Smooth muscle cell (in vitro differentiated cells): ENCODE data around the gene CIART. TPM values are rescaled to one million over a fixed set of nuclear protein-coding genes. Genes with fewer than 3 reads are reported as not detected.
A peak's percentile ranks its signal among the peaks of the same experiment; 100 is the strongest.

Experiments used
- DNase-seq: peaks from one replicate; lab custom pipeline; 2025; ENCODE audit not compliant: unreplicated experiment; lab: John Stamatoyannopoulos, UW
- H2AFZ ChIP-seq: fragments of 200-600 bp; sonication (generic); 2 replicates; pipeline ENCODE4 v1.6.0; 2016; ENCODE audit warnings: antibody characterized with exemption, low read depth, mild to moderate bottlenecking
- H3F3A ChIP-seq: fragments of 200-600 bp; sonication (generic); 2 replicates; pipeline ENCODE4 v1.6.0; 2017; ENCODE audit warnings: antibody characterized with exemption, low read depth
- H3K27ac ChIP-seq: fragments of 200-600 bp; sonication (generic); 2 replicates; pipeline ENCODE4 v1.5.1; 2016; ENCODE audit warnings: low read depth, mild to moderate bottlenecking
- H3K27me3 ChIP-seq: fragments of 200-600 bp; sonication (generic); 2 replicates; pipeline ENCODE4 v1.6.1; 2016; ENCODE audit warnings: low read depth, mild to moderate bottlenecking
- H3K36me3 ChIP-seq: fragments of 200-600 bp; sonication (generic); 2 replicates; pipeline ENCODE4 v1.5.1; 2016; ENCODE audit warnings: low read depth
- H3K4me1 ChIP-seq: fragments of 200-600 bp; sonication (generic); 2 replicates; pipeline ENCODE4 v1.5.1; 2016; ENCODE audit warnings: low read depth
- H3K4me2 ChIP-seq: fragments of 200-600 bp; sonication (generic); 2 replicates; pipeline ENCODE4 v1.6.0; 2016; ENCODE audit warnings: mild to moderate bottlenecking
- H3K4me3 ChIP-seq: fragments of 200-600 bp; sonication (generic); 2 replicates; pipeline ENCODE4 v1.5.1; 2016; ENCODE audit warnings: mild to moderate bottlenecking
- H3K79me2 ChIP-seq: fragments of 200-600 bp; sonication (generic); 2 replicates; pipeline ENCODE4 v1.6.0; 2016; ENCODE audit warnings: low read depth, mild to moderate bottlenecking
- H3K9ac ChIP-seq: fragments of 200-600 bp; sonication (generic); 2 replicates; pipeline ENCODE4 v1.6.0; 2016; ENCODE audit warnings: low read depth
- H3K9me3 ChIP-seq: fragments of 200-600 bp; sonication (generic); replicated peaks from 2 replicates; pipeline ENCODE4 v1.5.1; 2016; ENCODE audit warnings: low read depth
- H4K20me1 ChIP-seq: fragments of 200-600 bp; sonication (generic); 2 replicates; pipeline ENCODE4 v1.6.0; 2016; ENCODE audit warnings: low read depth
- WGBS: methylation state at CpG from one replicate; pipeline ENCODE4 v1.1.7; 2016; ENCODE audit warnings: low lambda C conversion rate; 5-methylcytosine and 5-hydroxymethylcytosine counted together
- polyA plus RNA-seq: library from polyadenylated mRNA; unstranded; fragments of >200 nt; fragmentation: Nextera tagmentation; extraction: Ambion mirVana; gene quantifications from 2 replicates; pipeline ENCODE4 v1.2.1, GENCODE V29; 2016
- total RNA-seq: library from RNA; depleted of rRNA; stranded (reverse); fragments of >200 nt; gene quantifications from 2 replicates; pipeline ENCODE4 v1.2.3, GENCODE V29; 2014
- TF ChIP-seq, protein P1 (sequence below): fragments of 200-600 bp; sonication (generic); IDR thresholded peaks from 2 replicates; pipeline ENCODE4 v1.5.1; 2017; ENCODE audit warnings: borderline replicate concordance, mild to moderate bottlenecking, antibody characterized with exemption; ENCODE audit not compliant: insufficient read depth, poor library complexity, severe bottlenecking

CIART gene
- total and polyA plus RNA-seq, 2 experiments from 2014 or later, result 7.2 to 13.1 TPM

DNA sequence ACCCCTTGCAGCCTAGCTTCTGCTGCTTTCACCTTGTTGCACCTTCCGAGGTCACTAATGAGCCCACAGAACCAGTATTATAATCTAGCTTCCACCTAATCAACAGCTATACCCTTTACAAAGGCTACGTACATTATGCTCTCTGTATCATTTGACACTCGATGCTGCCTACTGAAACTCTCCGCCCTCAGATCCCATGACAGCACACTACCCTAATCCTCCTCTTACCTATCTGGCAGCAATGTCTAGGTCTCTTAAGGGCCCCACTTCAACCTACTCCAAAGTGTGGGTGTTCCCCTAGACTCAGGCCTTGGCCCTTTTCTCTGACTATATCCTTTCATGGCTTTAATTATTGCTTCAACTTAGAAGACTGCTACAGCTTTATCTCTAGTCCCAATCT is 6.5 kb downstream of the CIART start:
- H3F3A ChIP-seq, result no peaks in the 10 kb centered on the region
- H3K9me3 ChIP-seq, result no peaks in the 10 kb centered on the region
- no peaks in the 10 kb centered on the region for H4K20me1 ChIP-seq
- H3K36me3 ChIP-seq, result no peaks in the 10 kb centered on the region
- no peak overlapping the region for H3K4me3 ChIP-seq
- H3K9ac ChIP-seq, result no peak overlapping the region
- no peaks in the 10 kb centered on the region for H3K79me2 ChIP-seq
- H2AFZ ChIP-seq, result no peak overlapping the region
- no peak overlapping the region for H3K27ac ChIP-seq
- TF ChIP-seq, protein P1, sequence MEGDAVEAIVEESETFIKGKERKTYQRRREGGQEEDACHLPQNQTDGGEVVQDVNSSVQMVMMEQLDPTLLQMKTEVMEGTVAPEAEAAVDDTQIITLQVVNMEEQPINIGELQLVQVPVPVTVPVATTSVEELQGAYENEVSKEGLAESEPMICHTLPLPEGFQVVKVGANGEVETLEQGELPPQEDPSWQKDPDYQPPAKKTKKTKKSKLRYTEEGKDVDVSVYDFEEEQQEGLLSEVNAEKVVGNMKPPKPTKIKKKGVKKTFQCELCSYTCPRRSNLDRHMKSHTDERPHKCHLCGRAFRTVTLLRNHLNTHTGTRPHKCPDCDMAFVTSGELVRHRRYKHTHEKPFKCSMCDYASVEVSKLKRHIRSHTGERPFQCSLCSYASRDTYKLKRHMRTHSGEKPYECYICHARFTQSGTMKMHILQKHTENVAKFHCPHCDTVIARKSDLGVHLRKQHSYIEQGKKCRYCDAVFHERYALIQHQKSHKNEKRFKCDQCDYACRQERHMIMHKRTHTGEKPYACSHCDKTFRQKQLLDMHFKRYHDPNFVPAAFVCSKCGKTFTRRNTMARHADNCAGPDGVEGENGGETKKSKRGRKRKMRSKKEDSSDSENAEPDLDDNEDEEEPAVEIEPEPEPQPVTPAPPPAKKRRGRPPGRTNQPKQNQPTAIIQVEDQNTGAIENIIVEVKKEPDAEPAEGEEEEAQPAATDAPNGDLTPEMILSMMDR, result no peak
- no peak overlapping the region for H3K4me2 ChIP-seq
- WGBS, result 95% methylated on average over 4 of the region's 4 CpGs
- DNase-seq, result no peak
- H3K27me3 ChIP-seq, result no peaks in the 10 kb centered on the region
- peaks cover 4% of the 10 kb centered on the region for H3K4me1 ChIP-seq

- no peaks in the 10 kb centered on the region for H3K9me3 ChIP-seq
- no peaks in the 10 kb centered on the region for H3K36me3 ChIP-seq
- peak; percentile 24 for DNase-seq
- H3F3A ChIP-seq, result no peaks in the 10 kb centered on the region
- TF ChIP-seq, protein P1, result no peak
- H3K4me3 ChIP-seq, result peak within 1 kb of the TSS; percentile 71
- H3K4me2 ChIP-seq, result peak within 1 kb of the TSS; percentile 85
- H3K27me3 ChIP-seq, result no peaks in the 10 kb centered on the region
- H3K9ac ChIP-seq, result peak within 1 kb of the TSS; percentile 82
- H3K79me2 ChIP-seq, result peaks cover 22% of the 10 kb centered on the region
- no peaks in the 10 kb centered on the region for H4K20me1 ChIP-seq
- H2AFZ ChIP-seq, result peak within 1 kb of the TSS; percentile 83
- peak within 1 kb of the TSS; percentile 88 for H3K27ac ChIP-seq
- peaks cover 4% of the 10 kb centered on the region for H3K4me1 ChIP-seq
- WGBS, result 12% methylated on average over 43 of the region's 43 CpGs
Measured at GRCh38 chr1:150293433-150294253, 11.3 kb downstream of the CIART start, which contains the start of gene MRPS21. MRPS21 (plus strand) TSS chr1:150293861; CDS start chr1:150294367, 506 bp downstream.

GRCh38 chr1:150295476-150295875 is 13.1 kb downstream of the CIART start:
- Histone ChIP-seq H3K4me2 (no peak overlapping the region), H3K36me3 (no peaks in the 10 kb centered on the region), H3K4me1 (peaks cover 4% of the 10 kb centered on the region), H3K27ac (no peak overlapping the region), H3F3A (no peaks in the 10 kb centered on the region), H3K27me3 (no peaks in the 10 kb centered on the region), H4K20me1 (peaks cover 2% of the 10 kb centered on the region), H3K4me3 (no peak overlapping the region), H3K9ac (no peak overlapping the region), H3K79me2 (peaks cover 24% of the 10 kb centered on the region), H2AFZ (no peak overlapping the region), H3K9me3 (no peaks in the 10 kb centered on the region)
- TF ChIP-seq, protein P1, result no peak
- 98% methylated on average over 2 of the region's 2 CpGs for WGBS
- DNase-seq, result no peak
